Stimulated activated CD4-positive, alpha-beta T cell treated with anti-CD3 and anti-CD28 coated beads, Interleukin-4, amount 100 ng/mL, for 24 hours (primary cell): Measurements from ENCODE around the gene SLC2A4RG.

Experiments
- DNase-seq: peaks from one replicate; pipeline ENCODE4 v3.0.0-alpha.2; 2020

The SLC2A4RG gene, protein sequence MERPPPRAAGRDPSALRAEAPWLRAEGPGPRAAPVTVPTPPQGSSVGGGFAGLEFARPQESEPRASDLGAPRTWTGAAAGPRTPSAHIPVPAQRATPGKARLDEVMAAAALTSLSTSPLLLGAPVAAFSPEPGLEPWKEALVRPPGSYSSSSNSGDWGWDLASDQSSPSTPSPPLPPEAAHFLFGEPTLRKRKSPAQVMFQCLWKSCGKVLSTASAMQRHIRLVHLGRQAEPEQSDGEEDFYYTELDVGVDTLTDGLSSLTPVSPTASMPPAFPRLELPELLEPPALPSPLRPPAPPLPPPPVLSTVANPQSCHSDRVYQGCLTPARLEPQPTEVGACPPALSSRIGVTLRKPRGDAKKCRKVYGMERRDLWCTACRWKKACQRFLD

DNA sequence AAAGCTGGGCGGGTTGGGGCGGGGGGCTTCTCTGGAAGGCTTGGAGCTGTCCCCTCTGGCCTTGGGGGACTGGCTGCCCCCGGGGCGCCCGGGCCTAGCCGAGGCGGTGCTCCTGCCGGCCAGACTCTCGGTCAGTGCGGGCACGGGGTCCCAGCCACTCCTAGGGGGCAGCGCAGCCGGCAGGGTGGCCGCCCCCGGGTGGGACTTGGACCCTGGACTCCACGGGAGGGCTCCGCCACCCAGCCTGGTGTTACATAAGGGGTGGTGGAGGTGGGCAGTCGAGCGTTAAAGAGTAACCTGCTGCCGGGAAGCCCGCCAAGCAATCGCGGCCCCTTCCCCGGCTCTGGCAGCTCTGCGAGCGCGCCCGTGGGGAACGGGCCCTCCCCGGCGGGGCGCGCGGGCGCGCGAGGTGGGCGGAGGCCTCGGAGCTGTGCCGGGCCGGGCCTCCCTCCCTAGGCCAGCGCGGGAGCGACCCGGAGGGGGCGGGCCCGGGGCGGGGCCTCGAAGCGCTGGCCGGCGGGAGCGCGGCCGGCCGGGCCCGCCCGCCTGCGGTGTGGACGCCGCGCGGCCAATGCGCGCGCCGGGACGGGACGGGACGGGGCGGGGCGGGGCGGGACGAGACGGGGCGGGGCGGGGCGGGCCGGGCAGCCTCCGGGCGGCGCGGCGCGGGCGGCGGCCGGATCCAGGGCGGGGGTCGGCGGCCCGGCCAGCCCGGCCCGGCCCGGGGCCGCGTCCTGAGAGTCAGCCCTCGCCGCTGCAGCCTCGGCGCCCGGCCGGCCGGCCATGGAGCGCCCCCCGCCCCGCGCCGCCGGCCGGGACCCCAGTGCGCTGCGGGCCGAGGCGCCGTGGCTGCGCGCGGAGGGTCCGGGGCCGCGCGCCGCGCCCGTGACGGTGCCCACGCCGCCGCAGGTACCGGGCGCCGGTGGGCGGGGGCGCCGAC is at the start of gene SLC2A4RG:
Gene SLC2A4RG (plus strand): TSS at position 647 of the 940 bp plus-strand sequence. CDS start 137 bp downstream, at position 784.
- DNase-seq: peak; percentile 47

DNA sequence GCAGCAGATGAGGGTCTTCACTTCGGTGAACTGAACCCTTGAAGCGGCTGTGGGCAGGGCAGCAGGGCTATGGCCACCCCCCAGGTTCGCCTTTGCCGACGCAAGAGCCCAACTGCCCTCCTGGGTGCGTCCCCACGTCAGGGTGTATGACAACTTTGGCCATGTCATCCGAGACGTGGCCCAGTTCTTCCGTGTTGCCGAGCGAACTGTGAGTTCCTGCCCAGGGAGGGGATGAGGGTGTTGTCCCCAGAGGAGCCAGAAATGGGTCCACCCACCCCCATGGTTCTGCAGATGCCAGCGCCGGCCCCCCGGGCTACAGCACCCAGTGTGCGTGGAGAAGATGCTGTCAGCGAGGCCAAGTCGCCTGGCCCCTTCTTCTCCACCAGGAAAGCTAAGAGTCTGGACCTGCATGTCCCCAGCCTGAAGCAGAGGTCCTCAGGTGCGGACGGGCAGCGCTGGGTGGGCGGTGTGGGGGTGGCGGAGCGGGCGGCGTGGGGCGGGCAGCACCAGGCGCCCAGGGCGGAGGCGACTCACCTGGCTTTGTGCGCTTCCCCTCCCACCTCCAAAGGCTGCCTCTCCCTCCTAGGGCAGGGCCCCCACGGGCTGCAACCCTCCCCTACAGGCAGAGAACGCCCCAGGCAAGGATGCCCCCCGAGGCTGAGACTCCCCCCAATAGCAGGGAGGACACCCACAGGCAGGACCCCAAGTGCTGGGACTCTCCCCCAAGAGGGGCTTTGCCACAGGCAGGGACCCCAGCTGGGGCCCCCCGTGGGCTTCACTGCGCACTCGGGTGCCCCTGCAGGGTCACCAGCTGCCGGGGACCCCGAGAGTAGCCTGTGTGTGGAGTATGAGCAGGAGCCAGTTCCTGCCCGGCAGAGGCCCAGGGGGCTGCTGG is 49.3 kb upstream of the SLC2A4RG start:
- no peak for DNase-seq

- no peak for DNase-seq
Measured at GRCh38 chr20:63690898-63691710, 48.5 kb upstream of the SLC2A4RG start.

- no peak for DNase-seq
Measured at GRCh38 chr20:63691711-63692435, 47.7 kb upstream of the SLC2A4RG start.

DNA sequence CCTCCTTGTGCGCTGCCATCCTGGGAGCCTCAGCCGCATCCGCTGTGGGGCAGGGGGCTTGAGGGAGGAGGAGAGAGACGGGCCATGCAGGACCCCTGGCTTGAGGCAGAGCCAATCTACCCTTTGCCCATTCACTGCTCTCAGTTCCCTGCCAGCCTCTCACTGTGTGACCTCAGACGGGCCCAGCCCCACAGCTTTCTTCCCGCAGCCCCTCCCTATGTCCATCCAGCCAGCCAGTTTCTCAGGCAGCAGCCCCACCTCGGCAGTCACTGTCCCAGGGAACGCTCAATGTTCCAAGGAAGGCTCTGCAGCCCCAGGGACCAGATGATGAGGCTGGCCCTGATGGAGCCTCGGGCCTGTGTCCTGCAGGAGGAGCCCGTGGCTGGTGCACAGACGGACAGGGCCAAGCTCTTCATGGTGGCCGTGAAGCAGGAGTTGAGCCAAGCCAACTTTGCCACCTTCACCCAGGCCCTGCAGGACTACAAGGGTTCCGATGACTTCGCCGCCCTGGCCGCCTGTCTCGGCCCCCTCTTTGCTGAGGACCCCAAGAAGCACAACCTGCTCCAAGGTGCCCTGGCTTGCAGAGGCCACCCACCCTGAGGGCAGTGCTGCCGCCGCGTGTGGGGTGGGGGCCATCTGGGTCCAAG is 47.0 kb upstream of the SLC2A4RG start:
- no peak for DNase-seq

- no peak for DNase-seq
Measured at GRCh38 chr20:63693083-63693732, 46.4 kb upstream of the SLC2A4RG start.

GRCh38 chr20:63693733-63694583 is 45.6 kb upstream of the SLC2A4RG start:
- no peak for DNase-seq

DNA sequence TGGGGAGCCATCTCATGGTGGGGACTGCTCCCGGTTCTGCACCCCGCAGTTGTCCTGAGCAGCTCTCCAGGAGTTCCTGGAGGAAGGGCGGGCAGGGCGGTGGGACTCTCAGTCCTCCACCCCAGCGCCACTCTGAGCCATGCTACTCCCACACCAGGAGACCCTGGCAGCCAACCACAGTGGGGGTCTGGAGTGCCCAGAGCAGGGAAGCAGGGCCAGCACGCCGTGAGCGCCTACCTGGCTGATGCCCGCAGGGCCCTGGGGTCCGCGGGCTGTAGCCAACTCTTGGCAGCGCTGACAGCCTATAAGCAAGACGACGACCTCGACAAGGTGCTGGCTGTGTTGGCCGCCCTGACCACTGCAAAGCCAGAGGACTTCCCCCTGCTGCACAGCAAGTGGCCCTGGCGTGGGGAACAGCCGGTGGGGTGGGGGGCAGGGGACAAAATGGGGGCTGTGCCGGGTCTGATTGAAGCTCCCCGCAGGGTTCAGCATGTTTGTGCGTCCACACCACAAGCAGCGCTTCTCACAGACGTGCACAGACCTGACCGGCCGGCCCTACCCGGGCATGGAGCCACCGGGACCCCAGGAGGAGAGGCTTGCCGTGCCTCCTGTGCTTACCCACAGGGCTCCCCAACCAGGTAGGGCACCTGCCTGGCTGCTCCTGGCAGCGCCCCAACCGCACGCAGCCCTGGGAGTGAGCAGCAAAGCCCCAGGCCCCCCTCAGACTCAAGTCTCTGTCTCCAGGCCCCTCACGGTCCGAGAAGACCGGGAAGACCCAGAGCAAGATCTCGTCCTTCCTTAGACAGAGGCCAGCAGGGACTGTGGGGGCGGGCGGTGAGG is 44.8 kb upstream of the SLC2A4RG start:
- no peak for DNase-seq

DNA sequence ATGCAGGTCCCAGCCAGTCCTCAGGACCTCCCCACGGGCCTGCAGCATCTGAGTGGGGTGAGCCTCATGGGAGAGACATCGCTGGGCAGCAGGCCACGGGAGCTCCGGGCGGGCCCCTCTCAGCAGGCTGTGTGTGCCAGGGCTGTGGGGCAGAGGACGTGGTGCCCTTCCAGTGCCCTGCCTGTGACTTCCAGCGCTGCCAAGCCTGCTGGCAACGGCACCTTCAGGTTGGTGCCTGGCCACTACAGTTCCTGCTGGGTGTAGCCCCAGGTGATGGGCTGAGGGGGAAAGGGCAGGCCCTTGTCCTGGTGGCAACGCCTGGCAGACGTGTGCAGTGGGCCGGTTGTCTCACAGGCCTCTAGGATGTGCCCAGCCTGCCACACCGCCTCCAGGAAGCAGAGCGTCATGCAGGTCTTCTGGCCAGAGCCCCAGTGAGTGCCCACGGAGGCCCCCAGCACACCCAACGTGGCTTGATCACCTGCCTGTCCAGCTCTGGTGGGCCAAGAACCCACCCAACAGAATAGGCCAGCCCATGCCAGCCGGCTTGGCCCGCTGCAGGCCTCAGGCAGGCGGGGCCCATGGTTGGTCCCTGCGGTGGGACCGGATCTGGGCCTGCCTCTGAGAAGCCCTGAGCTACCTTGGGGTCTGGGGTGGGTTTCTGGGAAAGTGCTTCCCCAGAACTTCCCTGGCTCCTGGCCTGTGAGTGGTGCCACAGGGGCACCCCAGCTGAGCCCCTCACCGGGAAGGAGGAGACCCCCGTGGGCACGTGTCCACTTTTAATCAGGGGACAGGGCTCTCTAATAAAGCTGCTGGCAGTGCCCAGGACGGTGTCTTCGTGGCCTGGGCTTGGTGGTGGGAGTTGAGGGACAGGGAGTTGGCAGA is 43.9 kb upstream of the SLC2A4RG start:
- no peak for DNase-seq

- no peak for DNase-seq
Measured at GRCh38 chr20:63696306-63696627, 43.3 kb upstream of the SLC2A4RG start.

GRCh38 chr20:63696628-63697356 is 42.8 kb upstream of the SLC2A4RG start, which contains the start of gene TNFRSF6B:
Gene TNFRSF6B (plus strand): TSS chr20:63696652. CDS start chr20:63696768, 116 bp downstream.
- DNase-seq: no peak

- DNase-seq: no peak
Measured at GRCh38 chr20:63697357-63697867, 42.2 kb upstream of the SLC2A4RG start.

DNA sequence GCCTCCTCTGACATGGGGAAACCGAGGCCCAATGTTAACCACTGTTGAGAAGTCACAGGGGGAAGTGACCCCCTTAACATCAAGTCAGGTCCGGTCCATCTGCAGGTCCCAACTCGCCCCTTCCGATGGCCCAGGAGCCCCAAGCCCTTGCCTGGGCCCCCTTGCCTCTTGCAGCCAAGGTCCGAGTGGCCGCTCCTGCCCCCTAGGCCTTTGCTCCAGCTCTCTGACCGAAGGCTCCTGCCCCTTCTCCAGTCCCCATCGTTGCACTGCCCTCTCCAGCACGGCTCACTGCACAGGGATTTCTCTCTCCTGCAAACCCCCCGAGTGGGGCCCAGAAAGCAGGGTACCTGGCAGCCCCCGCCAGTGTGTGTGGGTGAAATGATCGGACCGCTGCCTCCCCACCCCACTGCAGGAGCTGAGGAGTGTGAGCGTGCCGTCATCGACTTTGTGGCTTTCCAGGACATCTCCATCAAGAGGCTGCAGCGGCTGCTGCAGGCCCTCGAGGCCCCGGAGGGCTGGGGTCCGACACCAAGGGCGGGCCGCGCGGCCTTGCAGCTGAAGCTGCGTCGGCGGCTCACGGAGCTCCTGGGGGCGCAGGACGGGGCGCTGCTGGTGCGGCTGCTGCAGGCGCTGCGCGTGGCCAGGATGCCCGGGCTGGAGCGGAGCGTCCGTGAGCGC is 41.6 kb upstream of the SLC2A4RG start:
- no peak for DNase-seq

GRCh38 chr20:63698739-63699465 is 40.7 kb upstream of the SLC2A4RG start:
- DNase-seq: peak; percentile 69
